Mesenchymal stem cell (in vitro differentiated cells and primary cell): ENCODE measurements around the gene NR5A2.

Experiments
- DNase-seq: peaks from one replicate; pipeline ENCODE4 v3.0.0-alpha.2; 2013
- H2AFZ ChIP-seq: one replicate; pipeline ENCODE4 v1.6.1; 2013; ENCODE audit warnings: low read depth, mild to moderate bottlenecking, control low read depth, inconsistent platforms, low read length, moderate library complexity
- H2AK5ac ChIP-seq: 2 replicates; pipeline ENCODE4 v1.6.1; 2013; ENCODE audit warnings: low read length, moderate library complexity, mild to moderate bottlenecking, inconsistent platforms; ENCODE audit not compliant: severe bottlenecking
- H2BK120ac ChIP-seq: one replicate; pipeline ENCODE4 v1.6.1; 2013; ENCODE audit warnings: low read depth, mild to moderate bottlenecking, inconsistent platforms, low read length, moderate library complexity
- H2BK12ac ChIP-seq, 2 experiments: one replicate each; pipeline ENCODE4 v1.6.1; 2013; ENCODE audit warnings: inconsistent platforms in 2 of 2, low read length in 2 of 2, mild to moderate bottlenecking in 2 of 2, moderate library complexity in 2 of 2, control low read depth in 1 of 2
- H2BK15ac ChIP-seq: one replicate; pipeline ENCODE4 v1.6.1; 2013; ENCODE audit warnings: mild to moderate bottlenecking, low read depth, inconsistent platforms; ENCODE audit not compliant: poor library complexity, severe bottlenecking
- H2BK5ac ChIP-seq: 2 replicates; pipeline ENCODE4 v1.6.1; 2013; ENCODE audit warnings: low read depth, mild to moderate bottlenecking, low read length, control low read depth, inconsistent platforms; ENCODE audit not compliant: poor library complexity, severe bottlenecking
- H3K14ac ChIP-seq, 2 experiments: one replicate each; pipeline ENCODE4 v1.6.1; 2013; ENCODE audit warnings: inconsistent platforms in 2 of 2, low read length in 2 of 2, control low read depth in 1 of 2, mild to moderate bottlenecking in 1 of 2, moderate library complexity in 1 of 2
- H3K18ac ChIP-seq, 2 experiments: one replicate each; pipeline ENCODE4 v1.6.1; 2013; ENCODE audit warnings: inconsistent platforms in 2 of 2, low read length in 2 of 2, control low read depth in 1 of 2, low read depth in 1 of 2, mild to moderate bottlenecking in 1 of 2
- H3K23ac ChIP-seq, 2 experiments: one replicate each; pipeline ENCODE4 v1.6.1; 2013; ENCODE audit warnings: inconsistent platforms in 2 of 2, low read length in 2 of 2, mild to moderate bottlenecking in 2 of 2, moderate library complexity in 2 of 2, control low read depth in 1 of 2
- H3K27ac ChIP-seq: 2 replicates; pipeline ENCODE4 v1.5.1; 2013; ENCODE audit warnings: mild to moderate bottlenecking, moderate library complexity, low read length, control low read depth, inconsistent platforms; ENCODE audit not compliant: poor library complexity, severe bottlenecking
- H3K27me3 ChIP-seq, 2 experiments: 2 replicates each; pipeline versions ENCODE4 v1.6.1 to v1.7.0; 2013; ENCODE audit warnings: low read length in 2 of 2, mild to moderate bottlenecking in 2 of 2, moderate library complexity in 2 of 2, control low read depth in 1 of 2, inconsistent platforms in 1 of 2; ENCODE audit not compliant: control insufficient read depth in 1 of 2, insufficient read depth in 1 of 2
- H3K36me3 ChIP-seq, 2 experiments: 2 replicates each; pipeline versions ENCODE4 v1.6.1 to v1.7.0; 2013; ENCODE audit warnings: low read length in 2 of 2, control low read depth in 1 of 2, inconsistent platforms in 1 of 2, low read depth in 1 of 2, mild to moderate bottlenecking in 1 of 2; ENCODE audit not compliant: insufficient read depth in 2 of 2, control insufficient read depth in 1 of 2
- H3K4ac ChIP-seq, 2 experiments: one replicate each; pipeline ENCODE4 v1.6.1; 2013; ENCODE audit warnings: inconsistent platforms in 2 of 2, low read length in 2 of 2, mild to moderate bottlenecking in 2 of 2, moderate library complexity in 2 of 2, control low read depth in 1 of 2, low read depth in 1 of 2
- H3K4me1 ChIP-seq: 2 replicates; pipeline ENCODE4 v1.6.1; 2013; ENCODE audit warnings: low read depth, low read length, control low read depth; ENCODE audit not compliant: control insufficient read depth, insufficient read depth
- H3K4me2 ChIP-seq: 2 replicates; pipeline ENCODE4 v1.6.1; 2013; ENCODE audit warnings: low read length, mild to moderate bottlenecking, inconsistent platforms; ENCODE audit not compliant: poor library complexity, severe bottlenecking
- H3K4me3 ChIP-seq, 2 experiments: 2 replicates each; pipeline versions ENCODE4 v1.5.1 to v1.7.0; 2013; ENCODE audit warnings: low read length in 2 of 2, mild to moderate bottlenecking in 2 of 2, control low read depth in 1 of 2, low read depth in 1 of 2; ENCODE audit not compliant: insufficient read depth in 1 of 2
- H3K79me1 ChIP-seq: replicated peaks from 2 replicates; pipeline ENCODE4 v1.6.1; 2013; ENCODE audit warnings: mild to moderate bottlenecking, control low read depth, low read length, inconsistent platforms; ENCODE audit not compliant: poor library complexity, severe bottlenecking
- H3K9ac ChIP-seq: 2 replicates; pipeline ENCODE4 v1.7.0; 2013; ENCODE audit warnings: mild to moderate bottlenecking, low read length, moderate library complexity
- H3K9me3 ChIP-seq: 2 replicates; pipeline ENCODE4 v1.7.0; 2013; ENCODE audit warnings: mild to moderate bottlenecking, low read length; ENCODE audit not compliant: control insufficient read depth
- H4K8ac ChIP-seq: one replicate; pipeline ENCODE4 v1.6.1; 2013; ENCODE audit warnings: inconsistent platforms, mild to moderate bottlenecking, low read length, moderate library complexity
- H4K91ac ChIP-seq: one replicate; pipeline ENCODE4 v1.6.1; 2013; ENCODE audit warnings: mild to moderate bottlenecking, low read length, inconsistent platforms
- WGBS: methylation state at CpG from one replicate; pipeline ENCODE4 v1.1.7; 2013; ENCODE audit warnings: mixed read lengths; 5-methylcytosine and 5-hydroxymethylcytosine counted together

The NR5A2 gene

DNA sequence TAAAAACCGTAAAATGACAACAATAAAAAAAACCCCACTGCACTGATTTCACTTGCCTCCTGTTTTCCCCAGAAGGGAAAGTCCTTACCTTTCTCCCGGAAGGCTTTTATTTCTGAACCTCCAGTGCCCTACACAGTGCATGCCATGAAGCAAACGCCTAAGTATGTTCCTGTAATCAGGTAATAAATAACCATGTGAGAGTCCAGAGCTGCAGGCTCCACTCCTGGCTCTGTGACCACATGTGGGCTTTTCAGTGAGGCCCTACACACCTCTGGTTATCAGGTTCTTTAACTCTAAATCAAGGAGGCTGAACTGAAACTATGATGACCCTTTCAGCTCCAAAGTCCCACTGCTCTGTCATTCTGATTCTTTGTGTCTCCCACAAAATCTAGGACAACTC lies 20.8 kb upstream of the NR5A2 start:
- Histone ChIP-seq H2BK12ac (no peak overlapping the region), H2BK5ac (no peak overlapping the region), H2BK15ac (no peak overlapping the region), H4K8ac (no peak overlapping the region), H3K18ac (no peak overlapping the region), H3K36me3 (no peaks in the 10 kb centered on the region), H3K9ac (no peak overlapping the region), H3K79me1 (no peaks in the 10 kb centered on the region), H3K9me3 (no peaks in the 10 kb centered on the region), H3K14ac (no peak overlapping the region), H4K91ac (no peak overlapping the region), H2BK120ac (no peak overlapping the region), H2AFZ (no peak overlapping the region), H3K27ac (no peak overlapping the region), H3K4me3 (no peak overlapping the region), H3K4me1 (no peaks in the 10 kb centered on the region), H3K23ac (no peak overlapping the region), H3K27me3 (no peaks in the 10 kb centered on the region), H3K4ac (no peak overlapping the region), H3K4me2 (no peak overlapping the region), H2AK5ac (no peak overlapping the region)
- DNase-seq: no peak
- WGBS: 77% methylated on average over 3 of the region's 3 CpGs

- H3K4me2 ChIP-seq: no peak overlapping the region
Observed at GRCh38 chr1:200015811-200016210, 11.7 kb upstream of the NR5A2 start.

GRCh38 chr1:200021577-200022238 lies 5.8 kb upstream of the NR5A2 start:
- Histone ChIP-seq H3K27me3 (peaks cover 0 to 10% of the 10 kb centered on the region in 2 experiments), H3K4ac (no peak overlapping the region), H3K79me1 (no peaks in the 10 kb centered on the region), H3K4me3 (no peak overlapping the region), H4K91ac (no peak overlapping the region), H3K18ac (no peak overlapping the region), H3K4me1 (no peaks in the 10 kb centered on the region), H2BK12ac (no peak overlapping the region), H2AFZ (no peak overlapping the region), H3K9me3 (no peaks in the 10 kb centered on the region), H3K36me3 (no peaks in the 10 kb centered on the region), H3K9ac (no peak overlapping the region), H3K27ac (no peak overlapping the region), H2BK120ac (no peak overlapping the region), H3K14ac (no peak overlapping the region), H4K8ac (no peak overlapping the region), H3K4me2 (no peak overlapping the region), H2AK5ac (no peak overlapping the region), H2BK5ac (no peak overlapping the region), H3K23ac (no peak overlapping the region), H2BK15ac (no peak overlapping the region)
- no peak for DNase-seq
- WGBS: no CpG with 5 or more reads among the region's 1 CpG

More at GRCh38 chr1:200015811-200016210, 11.7 kb upstream of the NR5A2 start:
- no peak overlapping the region for H2BK120ac ChIP-seq
- H3K27ac ChIP-seq: no peak overlapping the region
- no peak overlapping the region for H4K8ac ChIP-seq
- H3K4me3 ChIP-seq: no peak overlapping the region
- H3K79me1 ChIP-seq: no peaks in the 10 kb centered on the region
- H3K18ac ChIP-seq: no peak overlapping the region
- H3K9ac ChIP-seq: no peak overlapping the region
- peaks cover 0 to 9% of the 10 kb centered on the region in 2 experiments for H3K27me3 ChIP-seq
- no peak for DNase-seq
- H3K4me1 ChIP-seq: no peaks in the 10 kb centered on the region
- H3K23ac ChIP-seq: no peak overlapping the region
- no peaks in the 10 kb centered on the region for H3K36me3 ChIP-seq
- no peak overlapping the region for H3K4ac ChIP-seq
- H3K14ac ChIP-seq: no peak overlapping the region
- WGBS: 17% methylated on average over 1 of the region's 2 CpGs
- no peak overlapping the region for H2AFZ ChIP-seq
- H2BK15ac ChIP-seq: no peak overlapping the region
- no peak overlapping the region for H2AK5ac ChIP-seq
- no peaks in the 10 kb centered on the region for H3K9me3 ChIP-seq
- no peak overlapping the region for H2BK12ac ChIP-seq
- no peak overlapping the region for H2BK5ac ChIP-seq
- no peak overlapping the region for H4K91ac ChIP-seq

- Histone ChIP-seq H3K4me1 (no peaks in the 10 kb centered on the region), H3K4me2 (no peak overlapping the region), H3K27ac (no peak overlapping the region), H3K9ac (no peak overlapping the region), H3K9me3 (no peaks in the 10 kb centered on the region), H3K36me3 (no peaks in the 10 kb centered on the region), H3K23ac (no peak overlapping the region), H3K27me3 (peaks cover 2 to 10% of the 10 kb centered on the region in 2 experiments), H2AFZ (no peak overlapping the region), H2BK15ac (no peak overlapping the region), H2AK5ac (no peak overlapping the region), H4K8ac (no peak overlapping the region), H2BK5ac (no peak overlapping the region), H3K18ac (no peak overlapping the region), H3K4me3 (no peak overlapping the region), H3K4ac (no peak overlapping the region), H3K14ac (no peak overlapping the region), H3K79me1 (no peaks in the 10 kb centered on the region), H2BK12ac (no peak overlapping the region), H2BK120ac (no peak overlapping the region), H4K91ac (no peak overlapping the region)
- over 99% methylated on average over 3 of the region's 4 CpGs for WGBS
- no peak for DNase-seq
Observed at GRCh38 chr1:200022239-200022804, 5.2 kb upstream of the NR5A2 start.
